HFF-Myc (cell line): ENCODE measurements around the gene SPDYE4.
A peak's percentile ranks its signal among the peaks of the same experiment; 100 is the strongest.

Experiments
- DNase-seq: peaks from one replicate; pipeline ENCODE4 v3.0.0-alpha.2; 2011; ENCODE audit warnings: low read depth; ENCODE audit errors: extremely low read depth
- H3K4me3 ChIP-seq: replicated peaks from 2 replicates; pipeline ENCODE4 v1.5.1; 2011; ENCODE audit warnings: low read depth, mild to moderate bottlenecking, control low read depth, low read length
- TF ChIP-seq, protein P1 (sequence below): IDR thresholded peaks from 2 replicates; pipeline ENCODE4 v1.5.1; 2012; ENCODE audit warnings: mild to moderate bottlenecking, low read depth, low read length, control low read depth; ENCODE audit errors: missing control alignments

Gene SPDYE4

GRCh38 chr17:8785547-8786413, 27.4 kb upstream of the SPDYE4 start:
- DNase-seq: peak; percentile 45
- TF ChIP-seq, protein P1, sequence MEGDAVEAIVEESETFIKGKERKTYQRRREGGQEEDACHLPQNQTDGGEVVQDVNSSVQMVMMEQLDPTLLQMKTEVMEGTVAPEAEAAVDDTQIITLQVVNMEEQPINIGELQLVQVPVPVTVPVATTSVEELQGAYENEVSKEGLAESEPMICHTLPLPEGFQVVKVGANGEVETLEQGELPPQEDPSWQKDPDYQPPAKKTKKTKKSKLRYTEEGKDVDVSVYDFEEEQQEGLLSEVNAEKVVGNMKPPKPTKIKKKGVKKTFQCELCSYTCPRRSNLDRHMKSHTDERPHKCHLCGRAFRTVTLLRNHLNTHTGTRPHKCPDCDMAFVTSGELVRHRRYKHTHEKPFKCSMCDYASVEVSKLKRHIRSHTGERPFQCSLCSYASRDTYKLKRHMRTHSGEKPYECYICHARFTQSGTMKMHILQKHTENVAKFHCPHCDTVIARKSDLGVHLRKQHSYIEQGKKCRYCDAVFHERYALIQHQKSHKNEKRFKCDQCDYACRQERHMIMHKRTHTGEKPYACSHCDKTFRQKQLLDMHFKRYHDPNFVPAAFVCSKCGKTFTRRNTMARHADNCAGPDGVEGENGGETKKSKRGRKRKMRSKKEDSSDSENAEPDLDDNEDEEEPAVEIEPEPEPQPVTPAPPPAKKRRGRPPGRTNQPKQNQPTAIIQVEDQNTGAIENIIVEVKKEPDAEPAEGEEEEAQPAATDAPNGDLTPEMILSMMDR: peak; percentile 94
- H3K4me3 ChIP-seq: no peak overlapping the region

DNA sequence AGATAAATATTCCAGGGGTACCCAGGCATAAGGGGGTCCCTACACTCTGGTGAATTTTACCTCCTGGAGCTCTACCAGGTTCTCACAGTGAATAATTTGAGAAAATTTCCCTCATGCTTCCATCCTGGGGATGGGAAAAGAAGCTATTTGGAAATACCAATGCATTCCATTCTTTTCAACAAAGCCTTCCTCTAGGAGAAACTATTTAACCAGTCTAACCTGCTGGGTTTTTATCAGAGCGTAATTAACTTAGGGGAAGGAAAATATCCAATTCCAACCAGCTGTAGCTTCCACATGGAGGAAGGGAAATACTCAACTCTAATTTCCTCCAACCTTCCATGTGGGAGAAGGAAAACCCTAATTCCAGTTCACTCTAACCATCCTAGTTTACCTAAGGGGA, 23.8 kb upstream of the SPDYE4 start:
- DNase-seq: no peak
- TF ChIP-seq, protein P1: no peak
- no peak overlapping the region for H3K4me3 ChIP-seq

GRCh38 chr17:8781776-8782175, 23.4 kb upstream of the SPDYE4 start:
- TF ChIP-seq, protein P1: no peak
- H3K4me3 ChIP-seq: no peak overlapping the region
- no peak for DNase-seq

GRCh38 chr17:8776881-8777280, 18.5 kb upstream of the SPDYE4 start:
- TF ChIP-seq, protein P1: no peak
- DNase-seq: no peak
- H3K4me3 ChIP-seq: no peak overlapping the region

GRCh38 chr17:8776248-8776647, 17.9 kb upstream of the SPDYE4 start:
- no peak overlapping the region for H3K4me3 ChIP-seq
- TF ChIP-seq, protein P1: no peak
- DNase-seq: no peak

GRCh38 chr17:8766731-8767130, 8.4 kb upstream of the SPDYE4 start:
- H3K4me3 ChIP-seq: no peak overlapping the region
- TF ChIP-seq, protein P1: no peak
- DNase-seq: no peak
